ENCODE data around the gene ATP8A2.
A peak's percentile ranks its signal among the peaks of the same experiment; 100 is the strongest.

The ATP8A2 gene

GRCh38 chr13:25732111-25732865, 360.5 kb downstream of the ATP8A2 start:
- DNase-seq (no peak), ATAC-seq (no peak)

GRCh38 chr13:25733001-25733491, 361.3 kb downstream of the ATP8A2 start:
- ATAC-seq (no peak), DNase-seq (no peak)

GRCh38 chr13:25733696-25734435, 362.1 kb downstream of the ATP8A2 start:
- no peak for ATAC-seq
- DNase-seq, result no peak

- no peak for DNase-seq
- peak; percentile 32 for ATAC-seq
These were observed 366.8 kb downstream of the ATP8A2 start for GRCh38 chr13:25738342-25739196.

- DNase-seq (no peak), ATAC-seq (no peak)
These were observed 367.6 kb downstream of the ATP8A2 start for GRCh38 chr13:25739376-25739775.

- no peak for DNase-seq
- ATAC-seq, result no peak
These were observed 370.0 kb downstream of the ATP8A2 start for GRCh38 chr13:25741796-25742195.

- no peak for ATAC-seq
- no peak for DNase-seq
These were observed 370.4 kb downstream of the ATP8A2 start for GRCh38 chr13:25742220-25742619.

- ATAC-seq, result no peak
- DNase-seq, result no peak
These were observed 371.6 kb downstream of the ATP8A2 start for GRCh38 chr13:25743421-25743820.

GRCh38 chr13:25744178-25744577, 372.4 kb downstream of the ATP8A2 start:
- ATAC-seq (no peak), DNase-seq (no peak)

- ATAC-seq, result no peak
These were observed 374.4 kb downstream of the ATP8A2 start for GRCh38 chr13:25746131-25746530.

GRCh38 chr13:25752957-25753551, 381.3 kb downstream of the ATP8A2 start:
- peak; percentile 7 for DNase-seq

More at GRCh38 chr13:25746131-25746530, 374.4 kb downstream of the ATP8A2 start:
- no peak for DNase-seq

GRCh38 chr13:25753976-25754375, 382.2 kb downstream of the ATP8A2 start:
- DNase-seq (no peak), ATAC-seq (no peak)

More at GRCh38 chr13:25752957-25753551, 381.3 kb downstream of the ATP8A2 start:
- peak; percentile 66 for ATAC-seq

GRCh38 chr13:25756251-25756650, 384.5 kb downstream of the ATP8A2 start:
- no peak for ATAC-seq
- no peak for DNase-seq

GRCh38 chr13:25756912-25757311, 385.1 kb downstream of the ATP8A2 start:
- no peak for DNase-seq
- ATAC-seq, result no peak

GRCh38 chr13:25761041-25761440, 389.3 kb downstream of the ATP8A2 start:
- DNase-seq, result no peak
- ATAC-seq, result no peak

- ATAC-seq (no peak), DNase-seq (no peak)
These were observed 390.5 kb downstream of the ATP8A2 start for GRCh38 chr13:25762281-25762680.

- ATAC-seq (peak; percentile 46), DNase-seq (no peak)
These were observed 391.1 kb downstream of the ATP8A2 start for GRCh38 chr13:25762795-25763377.

- no peak for ATAC-seq
- DNase-seq, result no peak
These were observed 392.6 kb downstream of the ATP8A2 start for GRCh38 chr13:25764378-25764777.

- no peak for DNase-seq
- ATAC-seq, result no peak
These were observed 393.5 kb downstream of the ATP8A2 start for GRCh38 chr13:25765266-25765665.

GRCh38 chr13:25766576-25766975, 394.8 kb downstream of the ATP8A2 start:
- ATAC-seq (no peak), DNase-seq (no peak)

- ATAC-seq, result no peak
- no peak for DNase-seq
These were observed 395.2 kb downstream of the ATP8A2 start for GRCh38 chr13:25766991-25767390.

- no peak for DNase-seq
- ATAC-seq, result no peak
These were observed 396.6 kb downstream of the ATP8A2 start for GRCh38 chr13:25768376-25768775.
